GM19035 (cell line): ENCODE results near the gene MBOAT2.

Experiments
- ATAC-seq: cut with Tn5 transposase; IDR thresholded peaks from one replicate; pipeline ENCODE4 v1.9.1; 2021; ENCODE audit not compliant: unreplicated experiment

The MBOAT2 gene

DNA sequence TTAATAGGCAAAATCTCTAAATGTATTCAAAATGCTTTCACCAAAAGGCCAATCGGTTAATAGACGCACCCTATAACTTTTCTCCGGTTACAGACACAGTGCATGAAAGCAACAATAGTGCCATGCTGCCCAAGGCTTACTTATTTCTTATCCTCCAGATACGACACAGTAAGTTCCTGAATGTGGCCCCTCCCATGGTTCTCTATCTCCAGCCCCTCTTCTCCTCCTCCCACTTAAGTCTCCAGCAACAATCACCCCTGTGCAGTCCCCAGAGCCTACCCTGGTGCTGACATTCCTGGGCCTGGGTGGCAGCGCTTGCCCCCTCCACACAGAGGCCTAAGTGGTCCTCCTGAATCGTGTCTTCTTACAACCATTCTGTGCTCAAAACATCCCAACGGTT, 169.6 kb downstream of the MBOAT2 start:
- ATAC-seq = no peak

GRCh38 chr2:8831516-8831915, 172.0 kb downstream of the MBOAT2 start:
- no peak for ATAC-seq

DNA sequence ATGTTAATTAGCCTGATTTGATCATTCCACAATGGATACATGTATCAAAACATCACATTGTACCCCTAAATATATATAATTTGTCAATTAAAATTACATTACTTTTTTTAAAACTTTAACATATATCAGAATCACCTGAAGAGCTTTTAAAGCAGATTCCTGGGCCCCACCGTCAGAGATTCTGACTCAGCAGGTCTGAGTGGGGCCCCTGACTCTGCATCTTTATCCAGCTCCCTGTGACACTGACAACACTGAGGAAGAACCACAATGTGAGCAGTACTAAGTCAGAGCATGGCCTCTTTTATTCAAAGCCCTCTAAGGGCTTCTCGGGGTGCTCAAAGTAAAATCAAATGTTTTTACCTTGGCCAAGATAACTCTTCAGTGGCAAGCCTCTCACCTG, 175.8 kb downstream of the MBOAT2 start:
- no peak for ATAC-seq

- no peak for ATAC-seq
Measured at GRCh38 chr2:8822218-8822617, 181.3 kb downstream of the MBOAT2 start.

- no peak for ATAC-seq
Measured at GRCh38 chr2:8821276-8822217, 181.9 kb downstream of the MBOAT2 start.

GRCh38 chr2:8819948-8820347, 183.5 kb downstream of the MBOAT2 start:
- no peak for ATAC-seq

DNA sequence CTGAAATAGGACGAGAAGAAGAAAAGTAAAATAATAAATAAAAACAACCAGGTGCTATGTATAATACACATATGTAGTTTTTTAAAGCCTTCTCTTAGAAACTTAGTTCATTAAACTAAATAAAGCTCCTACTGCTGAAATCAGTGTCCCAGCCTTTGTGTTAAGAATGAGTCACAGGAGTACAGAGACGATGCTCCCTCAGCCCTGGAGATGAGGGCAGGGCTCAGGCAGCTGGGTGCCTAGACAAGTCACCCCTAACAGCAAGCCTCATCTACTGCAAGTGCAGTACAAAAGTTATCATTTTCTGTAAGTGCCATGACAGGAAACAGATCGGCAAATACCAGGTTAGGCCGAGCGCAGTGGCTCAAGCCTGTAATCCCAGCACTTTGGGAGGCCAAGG, 184.3 kb downstream of the MBOAT2 start:
- no peak for ATAC-seq

DNA sequence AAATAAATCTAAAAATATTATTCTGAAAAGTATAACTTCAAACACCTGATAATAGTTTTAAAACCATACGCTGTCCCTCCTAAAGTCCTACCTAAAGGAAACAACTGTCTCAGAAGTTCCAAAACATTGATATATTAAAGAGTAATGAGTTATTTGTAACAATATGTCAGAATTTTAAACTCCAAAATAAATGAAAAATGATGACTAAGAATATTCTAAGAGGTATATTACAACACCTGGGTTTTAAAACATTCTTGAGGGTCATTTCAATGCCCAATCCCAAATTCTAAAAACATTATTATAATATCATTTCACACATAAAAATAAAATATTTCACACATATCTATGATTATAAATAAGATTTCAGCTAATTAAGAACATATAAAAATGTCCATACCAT, 186.3 kb downstream of the MBOAT2 start:
- ATAC-seq = no peak

DNA sequence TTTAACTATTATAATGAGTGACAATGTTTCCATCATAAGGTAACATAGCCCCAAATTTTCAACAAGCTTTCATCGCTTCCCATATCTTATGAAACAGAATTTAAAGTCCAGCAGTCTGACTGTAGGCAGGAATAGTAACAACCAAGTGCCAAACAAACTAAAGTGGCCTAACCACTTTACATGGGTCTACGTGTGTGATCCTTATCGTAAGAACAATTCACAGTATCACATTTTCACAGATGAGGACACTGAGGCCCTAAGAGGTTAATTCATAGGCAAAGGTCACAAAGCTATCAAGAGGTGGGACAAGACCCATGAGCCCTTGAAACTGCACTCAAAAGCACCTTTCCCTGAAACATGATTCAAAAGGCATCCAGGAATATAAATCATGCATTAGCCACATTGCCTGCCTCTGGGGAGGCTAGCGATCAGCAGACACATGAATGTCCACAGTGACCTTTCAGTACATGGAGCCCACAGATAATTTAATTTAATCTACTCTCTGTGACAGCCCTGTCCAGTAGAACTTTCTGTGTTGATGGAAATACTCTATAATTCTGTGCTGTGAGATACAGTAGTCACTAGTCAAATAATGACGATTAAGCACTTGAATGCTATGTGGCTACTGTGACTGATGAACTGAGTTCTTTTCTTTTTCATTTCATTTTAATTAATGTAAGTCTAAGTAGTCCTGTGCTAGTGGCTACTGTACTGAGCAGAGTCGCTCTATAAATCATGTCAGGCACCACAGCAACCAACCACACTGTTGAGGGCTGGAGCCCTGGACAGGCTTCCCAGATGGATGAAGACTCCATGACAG, 196.4 kb downstream of the MBOAT2 start:
- ATAC-seq = no peak

DNA sequence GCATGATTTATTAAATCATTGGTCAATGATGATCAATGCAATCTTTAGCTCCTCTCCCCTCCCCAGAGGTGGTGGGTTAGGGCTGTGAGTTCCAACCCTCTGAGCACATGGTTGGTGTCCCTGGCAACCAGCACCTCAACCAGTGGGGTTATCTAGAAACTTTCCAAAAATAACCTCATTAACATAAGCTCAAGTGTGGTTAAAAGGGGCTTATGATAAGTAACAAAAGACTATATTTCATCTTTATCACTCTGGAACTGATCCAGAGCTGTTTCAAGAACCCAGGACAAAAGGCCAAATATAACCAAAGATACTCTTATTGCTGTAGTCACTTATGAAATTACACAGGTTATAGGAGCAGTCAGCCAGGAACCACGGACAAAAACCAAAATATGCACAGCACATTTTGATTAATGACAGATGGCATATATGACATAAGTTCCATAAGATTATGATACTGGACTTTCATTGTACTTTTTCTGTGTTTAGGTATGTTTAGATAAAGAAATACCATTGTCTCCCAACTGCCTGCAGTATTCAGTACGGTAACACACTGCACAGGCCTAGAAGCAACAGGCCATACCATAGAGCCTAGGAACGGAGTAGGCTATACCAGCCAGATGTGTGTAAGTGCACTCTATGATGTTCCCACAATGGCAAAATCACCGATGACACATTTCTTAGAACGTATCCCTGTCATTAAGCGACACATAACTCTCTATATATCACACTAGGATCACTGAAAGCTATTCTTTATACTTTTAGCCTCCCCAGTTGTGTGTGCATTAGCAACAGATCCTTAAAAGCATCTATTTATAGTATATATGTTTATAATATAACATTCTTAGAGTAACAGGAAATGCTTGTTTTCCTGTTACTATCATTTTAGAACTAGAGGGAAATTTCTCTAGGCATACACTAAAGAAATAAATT, 197.9 kb downstream of the MBOAT2 start:
- no peak for ATAC-seq

GRCh38 chr2:8803658-8804379, 199.7 kb downstream of the MBOAT2 start:
- peak; percentile 100 for ATAC-seq

GRCh38 chr2:8802741-8803140, 200.7 kb downstream of the MBOAT2 start:
- no peak for ATAC-seq
